Stimulated activated CD8-positive, alpha-beta memory T cell treated with anti-CD3 and anti-CD28 coated beads, Interleukin-12 subunit alpha, Interleukin-12 subunit beta, amount 100 ng/mL, for 1 hour (primary cell): Measurements from ENCODE around the gene ADIRF.
"Not testable (repeated sequence)": the region's sequence is repeated elsewhere in the genome, so short reads cannot be mapped to it uniquely, and the experiment has no call there.

Source experiments
- DNase-seq: peaks from one replicate; pipeline ENCODE4 v3.0.0-alpha.2; 2020; ENCODE audit warnings: low read depth

ADIRF gene

DNA sequence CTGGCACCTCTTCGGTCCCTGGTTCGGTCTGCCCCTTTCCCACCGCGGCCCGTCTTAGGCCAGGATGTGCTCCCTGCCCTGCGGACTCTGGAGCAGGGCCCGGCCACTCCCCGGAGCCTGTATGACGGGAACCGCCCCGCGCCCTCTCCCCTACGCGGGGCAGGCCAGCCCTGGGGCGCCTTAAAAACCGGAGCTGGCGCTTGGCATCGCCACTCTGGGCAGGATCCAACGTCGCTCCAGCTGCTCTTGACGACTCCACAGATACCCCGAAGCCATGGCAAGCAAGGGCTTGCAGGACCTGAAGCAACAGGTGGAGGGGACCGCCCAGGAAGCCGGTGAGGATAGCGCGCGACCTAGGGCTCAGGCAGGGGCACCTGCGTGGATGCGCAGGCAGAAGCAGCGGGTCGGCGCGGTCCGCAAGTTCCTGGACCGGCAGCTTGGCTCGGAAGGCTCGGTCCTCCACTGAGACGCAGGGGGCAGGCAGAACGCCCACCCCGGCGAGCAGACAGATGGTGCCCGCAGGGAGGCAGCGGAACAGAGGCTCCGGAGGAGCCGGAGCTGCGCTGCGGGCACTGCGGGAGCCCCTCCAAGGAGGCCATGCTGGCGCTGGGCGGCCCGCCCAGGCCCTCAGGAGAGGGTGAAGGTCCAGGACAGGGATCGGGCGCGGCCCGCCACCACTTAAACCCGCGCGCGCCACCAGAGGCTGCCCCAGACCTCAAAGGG is at the start of gene ADIRF:
ADIRF (plus strand) TSS at position 212 of the 723 bp plus-strand sequence; CDS start at position 275, 63 bp downstream.
- no peak for DNase-seq

DNA sequence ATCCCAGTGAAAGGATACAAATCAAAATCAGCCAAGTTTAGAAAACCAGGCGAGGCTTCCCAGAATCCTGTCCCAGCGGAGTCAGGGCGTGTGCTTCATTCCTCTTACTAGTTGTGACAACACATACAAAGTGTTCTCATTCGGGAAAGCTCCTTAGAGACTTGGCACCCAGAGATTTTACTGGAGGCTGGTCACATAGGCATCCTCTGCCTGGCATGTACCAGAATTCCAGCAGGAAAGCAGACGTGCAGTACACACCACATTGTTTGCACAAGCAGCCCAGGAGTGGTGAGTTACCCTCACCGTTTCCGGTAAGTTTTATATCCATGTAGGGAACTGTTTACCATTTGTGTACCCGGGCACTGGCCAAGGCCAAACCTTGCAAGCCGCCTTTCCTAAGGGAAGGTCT is 45.7 kb upstream of the ADIRF start:
- DNase-seq = no peak

DNA sequence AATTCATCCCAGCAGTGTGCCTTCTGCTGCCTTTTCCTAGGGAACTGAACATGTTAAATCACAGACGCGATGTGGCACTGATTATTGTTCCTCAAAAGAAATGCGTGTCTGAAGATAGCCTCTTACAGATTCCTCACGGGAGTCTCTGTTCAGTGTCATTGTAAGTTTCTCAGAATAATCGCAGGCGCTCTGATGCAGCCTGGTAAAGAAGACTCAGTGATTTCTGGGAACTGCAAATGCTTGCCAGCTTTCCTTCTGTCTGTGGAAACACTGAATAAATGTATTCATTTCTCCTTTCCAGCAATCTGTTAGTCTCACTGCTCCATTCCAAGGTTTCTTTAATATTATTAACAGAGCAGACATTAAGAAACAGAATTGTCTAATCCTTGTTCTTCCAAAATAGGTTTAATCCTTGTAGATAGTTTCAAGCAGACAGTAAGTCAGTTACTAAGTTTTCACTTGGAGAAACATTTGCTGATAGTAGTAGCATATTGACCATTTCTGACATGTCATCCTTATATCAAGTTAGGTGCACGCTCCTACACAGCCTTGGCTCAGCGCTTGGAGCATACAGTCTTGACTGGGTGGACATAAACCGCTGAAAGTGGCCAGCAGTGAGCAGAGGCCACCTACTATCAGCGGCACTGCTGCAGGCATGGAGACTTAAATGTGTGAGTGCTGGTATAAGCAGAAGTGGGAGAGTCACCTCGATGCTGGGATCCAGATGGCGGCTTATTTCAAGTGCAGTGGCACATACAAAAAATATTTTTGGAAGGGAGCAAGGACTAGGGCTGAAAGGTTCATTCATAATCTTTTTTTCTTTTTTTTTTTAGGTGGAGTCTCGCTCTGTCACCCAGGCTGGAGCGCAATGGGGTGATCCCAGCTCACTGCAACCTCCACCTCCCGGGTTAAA is 38.6 kb upstream of the ADIRF start:
- DNase-seq = no peak

DNA sequence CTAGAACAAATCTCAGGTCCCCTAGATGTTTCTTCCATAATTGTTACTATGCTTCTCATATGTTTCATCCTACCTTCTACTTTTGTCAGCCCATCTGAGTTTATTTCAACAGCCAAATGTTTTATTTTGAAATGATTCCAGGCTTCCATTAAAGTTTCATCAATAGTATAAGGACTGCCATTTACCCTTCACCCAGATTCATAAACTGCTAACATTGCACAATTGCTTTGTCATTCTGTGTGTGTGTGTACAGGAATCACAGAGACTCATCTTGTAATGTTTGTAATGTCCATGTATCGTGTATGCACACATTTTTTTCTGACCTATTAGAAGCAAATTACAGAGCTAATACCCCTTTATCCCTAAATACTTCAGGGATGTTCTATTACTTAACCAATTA is 36.4 kb upstream of the ADIRF start:
- DNase-seq = no peak

DNA sequence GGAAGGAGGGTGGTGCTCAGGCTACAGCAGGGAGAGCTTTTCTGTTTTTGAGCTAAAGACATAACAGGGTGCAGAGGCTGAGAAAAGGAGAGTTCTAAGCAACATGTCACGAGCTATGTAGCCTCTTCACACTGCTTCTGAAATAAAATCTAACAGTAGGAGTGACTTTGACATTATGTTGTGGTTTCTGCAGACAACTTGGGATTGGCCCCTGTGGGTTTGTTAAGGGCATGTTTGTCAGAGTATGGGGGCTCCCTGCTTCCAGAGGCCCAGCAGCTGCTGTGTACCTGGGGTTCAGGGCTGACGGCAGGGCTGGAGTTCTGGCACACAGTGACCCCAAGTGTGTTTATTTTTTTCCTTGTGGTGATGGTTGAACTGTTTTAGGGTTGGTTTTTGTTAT is 35.6 kb upstream of the ADIRF start:
- no peak for DNase-seq

DNA sequence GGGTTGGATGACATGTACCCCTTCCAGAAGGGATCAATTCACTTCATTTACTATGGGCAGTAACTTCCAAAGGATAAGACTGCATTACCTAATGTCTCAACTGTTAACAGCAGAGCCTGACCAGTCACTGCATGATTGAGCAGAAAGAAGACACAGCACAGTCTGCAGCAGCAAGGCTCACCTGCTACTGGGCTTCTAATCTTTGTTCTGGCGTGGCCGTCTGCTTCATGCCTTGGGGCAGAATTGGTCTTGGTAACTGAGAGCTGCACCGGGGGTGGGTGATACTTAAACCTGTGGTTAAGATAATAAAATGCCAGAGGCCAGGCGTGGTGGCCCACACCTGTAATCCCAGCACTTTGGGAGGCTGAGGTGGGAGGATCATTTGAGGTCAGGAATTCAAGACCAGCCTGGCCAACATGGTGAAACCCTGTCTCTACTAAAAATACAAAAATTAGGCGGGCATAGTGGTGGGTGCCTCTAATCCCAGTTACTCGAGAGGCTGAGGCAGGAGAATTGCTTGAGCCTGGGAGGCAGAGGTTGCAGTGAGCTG is 34.0 kb upstream of the ADIRF start:
- not testable (repeated sequence) for DNase-seq

DNA sequence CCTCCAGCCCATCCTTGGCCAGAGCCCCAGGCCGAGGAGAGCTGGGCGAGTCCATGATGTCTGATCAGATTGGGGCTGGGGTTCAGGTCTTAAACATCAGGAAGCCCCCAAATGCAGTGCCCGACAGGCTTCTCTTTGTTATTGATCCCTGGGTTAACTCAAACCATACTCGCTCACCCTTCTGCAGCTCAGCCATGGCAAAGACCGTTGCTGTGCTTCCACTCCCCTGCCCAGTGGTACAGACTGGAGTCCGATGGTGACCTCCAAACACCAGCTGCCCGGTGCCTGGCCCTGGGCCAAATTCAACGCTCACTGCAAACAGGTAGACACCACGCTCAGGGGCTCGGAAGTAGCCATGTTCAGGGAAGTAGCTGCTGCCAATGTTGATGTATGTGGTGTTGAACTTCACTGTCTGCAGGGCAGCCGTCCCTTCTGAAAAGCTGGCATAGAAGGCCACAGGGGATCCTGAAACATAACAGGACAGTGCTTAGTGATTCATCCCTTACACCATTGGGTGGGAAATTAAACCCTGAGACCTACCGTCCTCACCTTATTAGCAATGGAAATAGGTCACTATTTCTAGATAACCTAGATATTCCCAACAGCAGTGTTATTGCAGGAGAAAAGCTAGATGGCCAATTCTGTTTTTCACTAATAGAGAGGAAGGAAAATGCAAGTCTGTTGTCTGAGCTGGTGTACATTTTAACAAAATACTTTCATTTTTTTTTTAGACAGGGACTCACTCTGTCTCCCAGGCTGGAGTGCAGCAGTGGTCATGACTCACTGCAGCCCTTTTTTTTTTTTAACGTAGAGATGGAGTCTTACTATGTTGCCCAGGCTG is 31.4 kb upstream of the ADIRF start:
- DNase-seq = no peak

DNA sequence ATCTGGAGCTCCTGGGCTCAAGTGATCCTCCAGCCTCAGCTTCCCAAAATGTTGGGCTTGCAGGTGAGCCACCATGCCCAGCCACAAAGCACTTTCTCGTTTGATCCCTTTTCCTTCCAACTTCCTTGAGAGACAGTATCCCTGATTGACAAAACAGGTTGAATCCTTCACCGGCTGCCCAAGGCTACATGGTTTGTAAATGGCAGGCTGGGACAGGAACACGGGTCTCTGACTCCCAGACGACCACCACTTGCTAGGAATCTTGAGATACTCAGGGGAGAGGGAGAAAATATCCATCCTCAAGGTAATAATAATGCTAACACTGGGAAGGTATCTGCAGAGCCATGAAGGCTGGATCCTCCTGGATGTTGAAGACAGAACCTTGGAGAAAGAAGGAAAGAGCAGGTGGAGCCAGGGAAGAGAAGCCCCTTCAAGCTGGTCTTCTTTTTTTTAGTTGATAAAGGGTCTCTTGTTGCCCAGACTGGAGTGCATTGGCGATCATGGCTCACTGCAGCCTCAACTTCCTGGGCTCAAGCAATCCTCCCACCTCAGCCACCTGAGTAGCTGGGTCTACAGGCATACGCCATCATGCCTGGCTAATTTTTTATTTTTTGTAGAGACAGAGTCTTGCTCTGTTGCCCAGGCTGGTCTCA is 30.7 kb upstream of the ADIRF start:
- DNase-seq = no peak

DNA sequence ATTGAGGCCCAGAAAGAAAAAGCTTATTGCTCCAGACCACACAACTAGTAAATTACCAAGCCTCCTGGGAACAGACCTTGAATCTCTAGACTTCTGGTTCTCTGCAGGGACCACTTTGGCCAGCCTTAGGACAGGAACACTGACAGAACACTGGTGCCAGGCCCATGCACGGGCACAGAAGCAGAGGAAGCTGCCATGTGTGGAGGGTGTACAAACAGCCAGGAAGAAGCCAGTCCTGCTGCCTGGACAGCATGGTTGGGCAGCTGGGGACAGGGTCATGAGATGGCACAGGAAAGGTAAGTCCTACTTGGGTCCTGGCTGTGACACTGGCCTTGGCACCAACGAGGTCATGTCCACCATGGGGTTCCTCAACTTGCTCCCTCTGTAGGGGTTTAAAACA is 30.0 kb upstream of the ADIRF start:
- DNase-seq = no peak

DNA sequence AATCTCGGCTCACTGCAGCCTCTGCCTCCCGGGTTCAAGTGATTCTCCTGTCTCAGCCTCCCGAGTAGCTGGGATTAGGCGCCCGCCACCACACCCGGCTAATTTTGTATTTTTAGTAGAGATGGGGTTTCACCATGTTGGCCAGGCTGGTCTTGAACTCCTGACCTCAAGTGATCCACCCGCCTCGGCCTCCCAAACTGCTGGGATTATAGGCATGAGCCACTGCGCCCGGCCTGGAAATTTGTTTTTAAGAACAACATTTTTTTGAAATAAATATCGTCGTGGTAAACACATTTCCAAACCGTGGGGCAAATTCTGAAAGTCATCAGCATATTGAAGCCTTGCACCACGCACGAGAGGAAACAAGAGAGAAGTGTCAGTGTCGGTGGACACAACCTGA is 28.2 kb upstream of the ADIRF start:
- DNase-seq = not testable (repeated sequence)

DNA sequence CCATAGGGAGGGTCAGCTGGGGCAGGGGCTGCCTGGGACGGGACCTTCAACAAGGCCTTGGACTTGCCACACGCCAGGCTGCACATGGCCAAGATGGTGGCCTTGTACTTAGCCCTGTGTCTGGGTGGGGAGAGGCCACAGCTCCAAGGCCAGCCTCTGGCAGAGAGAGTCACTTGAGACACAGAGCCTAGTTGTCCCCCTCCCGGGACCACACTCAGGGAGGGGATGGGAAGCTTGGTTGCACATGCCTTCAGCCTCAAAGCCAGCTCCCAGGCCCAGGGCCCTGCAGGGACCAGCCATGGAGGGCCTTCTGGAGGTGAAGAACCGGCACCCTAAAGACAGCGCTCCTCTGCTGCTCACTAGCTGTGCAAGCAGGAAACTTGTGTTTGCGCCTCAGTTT is 27.6 kb upstream of the ADIRF start:
- no peak for DNase-seq

DNA sequence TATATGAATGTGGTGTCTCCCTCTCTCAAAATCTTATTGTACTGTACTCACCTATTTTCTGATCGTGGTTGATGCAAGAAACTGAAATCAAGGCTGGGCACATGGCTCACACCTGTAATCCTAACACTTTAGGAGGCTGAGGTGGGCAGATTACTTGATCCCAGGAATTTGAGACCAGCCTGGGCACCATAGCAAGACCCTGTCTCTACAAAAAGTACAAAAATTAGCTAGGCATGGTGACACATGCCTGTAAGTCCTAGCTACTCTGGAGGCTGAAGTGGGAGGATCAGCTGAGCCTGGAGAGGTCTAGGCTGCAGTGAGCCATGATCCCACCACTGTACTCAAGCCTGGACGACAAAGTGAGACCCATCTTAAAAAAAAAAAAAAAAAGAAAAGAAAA is 26.9 kb upstream of the ADIRF start:
- DNase-seq = no peak

DNA sequence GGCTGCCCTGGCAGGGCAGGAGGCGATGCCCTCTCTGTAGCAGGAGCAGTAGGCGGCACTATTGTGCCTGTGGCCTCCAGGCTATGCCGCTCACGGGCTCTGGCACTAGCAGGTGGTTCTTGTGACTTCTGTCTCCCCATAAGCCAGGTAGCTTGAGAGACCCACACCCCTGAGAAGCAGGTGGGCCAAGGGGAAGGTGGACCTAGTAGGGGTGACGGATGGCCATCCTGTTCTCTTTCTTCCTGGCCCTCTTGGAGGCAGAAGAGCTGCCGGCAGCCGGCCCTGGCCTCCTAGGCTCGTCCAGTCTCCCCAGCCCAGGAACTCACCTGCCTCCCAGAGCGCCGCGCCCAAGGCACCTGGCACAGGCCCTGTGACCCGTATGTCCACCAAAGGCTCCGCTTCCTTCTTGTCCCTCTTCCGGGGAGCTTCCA is 26.3 kb upstream of the ADIRF start:
- DNase-seq = no peak

DNA sequence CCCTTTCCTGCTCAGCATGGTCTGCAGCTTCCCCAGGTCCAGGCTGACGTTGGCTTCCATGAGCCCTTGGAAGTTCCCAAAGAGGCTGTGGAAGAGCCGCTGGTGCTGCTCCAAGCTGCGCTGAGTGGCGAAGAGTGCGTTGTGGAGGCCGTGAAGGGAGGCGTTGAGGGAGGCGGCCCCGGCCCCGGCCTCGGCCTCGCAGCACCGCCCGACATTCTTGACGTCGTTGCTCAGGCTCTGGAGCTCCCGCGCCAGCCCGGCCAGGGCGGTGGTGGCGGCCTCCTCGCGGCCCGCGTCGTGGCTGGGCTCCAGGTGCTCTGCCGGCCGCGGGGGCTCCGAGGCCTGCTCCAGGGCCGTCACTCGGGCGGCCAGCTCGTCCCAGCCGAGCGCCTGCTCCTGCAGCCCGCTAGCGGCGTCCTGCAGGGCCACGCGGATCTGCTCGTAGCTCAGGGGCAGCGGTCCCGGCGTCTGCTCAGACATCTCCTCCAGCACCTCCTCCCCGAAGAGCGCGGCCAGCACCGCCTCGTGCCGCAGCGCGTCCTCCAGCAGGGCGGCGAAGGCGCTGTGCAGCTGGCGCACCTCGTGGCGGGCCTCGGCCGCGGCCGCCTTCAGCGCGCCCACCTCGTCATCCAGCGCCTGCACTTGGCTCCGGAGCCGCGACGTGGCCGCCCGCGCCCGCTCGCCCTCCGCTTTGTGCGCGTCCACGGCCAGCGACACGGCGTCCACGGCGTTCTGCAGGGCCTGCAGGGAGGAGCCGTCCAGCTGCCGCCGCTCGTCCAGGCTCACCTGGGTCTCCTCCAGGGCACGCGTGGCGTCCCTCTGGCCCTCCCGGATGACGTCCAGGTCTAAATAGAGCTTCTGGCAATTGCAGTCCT is 25.6 kb upstream of the ADIRF start:
- no peak for DNase-seq

DNA sequence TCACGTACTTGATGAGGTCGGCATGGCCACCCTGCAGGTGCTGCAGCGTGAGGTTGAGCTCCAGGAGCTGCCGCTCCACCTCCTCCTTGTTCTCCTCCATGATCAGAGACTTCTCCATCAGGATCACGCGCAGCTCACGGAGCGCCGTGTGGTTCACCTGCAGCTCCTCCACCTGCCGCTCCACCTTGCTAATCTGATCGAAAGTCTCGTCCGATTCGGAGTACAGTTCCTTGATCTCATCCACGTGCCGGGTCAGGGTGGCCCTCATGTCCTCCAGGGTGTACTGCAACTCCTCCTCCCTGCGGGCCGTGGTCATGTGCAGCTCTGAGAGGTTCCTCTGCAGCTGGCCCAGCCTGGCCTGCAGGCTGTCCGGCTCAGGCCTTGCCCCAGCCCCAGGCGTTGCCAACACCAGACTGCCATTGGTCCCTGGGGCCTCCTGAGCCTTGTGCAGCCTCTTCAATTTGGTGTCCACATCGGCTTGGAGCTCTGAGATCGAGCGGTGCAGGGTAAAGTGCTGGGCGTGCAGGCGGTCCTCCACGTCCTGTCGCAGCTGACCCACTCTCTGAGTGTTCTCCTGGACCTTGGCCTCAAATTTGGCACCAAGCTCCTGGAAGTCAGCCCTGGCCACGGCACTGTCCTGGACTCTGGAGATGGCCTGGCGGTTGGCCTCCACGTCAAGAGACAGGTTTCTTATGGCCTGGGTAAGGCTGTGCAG is 24.8 kb upstream of the ADIRF start:
- DNase-seq = no peak

DNA sequence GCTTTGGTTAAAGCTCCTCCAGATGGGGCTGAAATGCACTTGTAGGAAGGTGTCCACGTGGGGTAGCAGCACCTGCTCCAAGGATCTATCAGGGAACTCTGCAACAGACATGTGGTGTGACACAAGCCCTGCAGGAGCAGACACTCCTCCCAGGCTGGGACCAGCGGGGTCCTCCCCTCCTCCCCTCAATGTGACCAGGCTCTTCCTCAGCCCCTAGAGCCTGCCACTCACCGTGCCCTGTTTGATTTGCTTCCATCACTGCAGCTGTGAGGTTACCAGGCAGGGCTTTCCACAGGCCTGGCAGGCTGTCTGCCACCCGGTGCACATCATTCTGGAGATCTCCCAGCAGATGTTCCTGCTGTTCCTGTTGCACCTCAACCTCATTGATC is 24.3 kb upstream of the ADIRF start:
- no peak for DNase-seq

DNA sequence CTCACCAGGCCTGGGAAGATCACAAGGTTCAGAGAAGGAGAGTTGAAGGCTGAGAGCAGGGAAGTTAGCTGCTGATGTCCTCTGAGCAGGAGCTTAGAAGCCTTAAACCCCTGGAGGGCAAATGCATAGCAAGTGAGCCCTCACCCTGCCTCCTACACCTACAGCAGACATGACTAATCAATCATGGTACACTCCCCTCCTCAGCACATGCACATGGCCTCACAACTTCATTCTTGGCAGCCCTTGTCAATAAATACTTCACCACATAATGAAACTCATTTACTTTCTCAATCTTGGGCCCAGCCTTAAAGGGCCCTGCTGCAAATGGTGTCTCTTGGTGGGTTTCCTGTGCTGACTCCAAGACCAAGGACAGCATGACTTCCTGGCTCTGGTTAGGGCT is 23.8 kb upstream of the ADIRF start:
- no peak for DNase-seq

DNA sequence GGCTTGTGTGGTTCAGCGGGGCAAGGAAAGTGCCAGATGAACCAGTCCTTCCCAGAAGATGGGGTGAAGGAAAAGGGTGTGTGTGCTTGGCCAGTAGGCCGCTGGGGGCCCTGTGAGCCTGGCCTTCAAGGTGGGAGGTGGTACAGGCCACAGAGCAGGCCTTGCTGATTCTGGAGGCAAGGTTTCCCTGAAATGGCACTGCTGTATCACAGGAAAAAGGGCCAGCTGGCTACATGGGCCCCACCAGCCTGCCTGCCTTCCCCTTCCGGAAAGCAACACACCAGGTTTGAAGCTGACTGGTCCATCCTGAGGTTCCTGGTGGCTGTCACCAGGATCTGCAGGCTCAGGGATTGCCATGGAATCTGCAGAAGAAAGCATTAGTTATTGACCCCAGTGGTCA is 23.4 kb upstream of the ADIRF start:
- DNase-seq = no peak

DNA sequence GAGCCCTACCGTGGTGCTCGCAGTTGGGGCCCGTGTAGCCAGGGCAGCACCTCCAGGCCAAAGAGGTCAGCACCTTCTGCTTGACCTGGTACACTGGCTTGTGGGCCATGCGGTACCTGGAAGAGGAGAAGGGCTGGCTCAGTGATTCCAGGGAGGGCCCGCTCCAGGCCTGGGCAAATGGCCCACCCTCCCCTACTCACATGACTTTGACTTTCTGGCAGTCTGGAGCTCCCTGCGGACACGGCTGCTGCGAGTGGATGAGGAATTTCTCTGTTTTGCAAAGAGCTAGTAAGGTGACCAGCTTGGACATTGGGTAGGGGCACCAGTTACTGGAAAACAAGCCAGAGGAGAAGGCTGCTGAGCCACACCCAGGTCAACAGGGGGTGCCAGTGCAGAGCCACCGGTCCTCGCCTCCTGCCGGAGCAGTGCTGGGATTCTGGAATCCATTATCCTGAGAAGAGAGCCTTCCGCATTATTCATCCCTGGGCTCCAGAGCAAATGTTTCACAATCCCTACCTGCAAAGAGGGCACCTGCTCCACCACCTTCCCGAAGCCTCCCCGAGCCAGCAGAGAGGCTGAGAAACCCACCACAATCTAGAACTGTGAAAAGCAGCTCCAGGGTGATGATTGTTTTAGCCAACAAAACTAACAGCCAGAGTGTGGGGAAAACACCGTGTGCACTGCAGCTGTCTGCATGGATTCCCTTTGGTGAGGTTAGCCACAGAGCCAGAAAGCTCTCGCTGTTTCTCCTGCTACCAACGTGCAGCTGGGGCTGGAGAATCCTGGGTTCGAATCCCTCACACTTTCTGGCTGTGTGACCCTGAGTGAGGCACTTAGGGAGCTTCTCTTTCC is 22.7 kb upstream of the ADIRF start:
- DNase-seq = no peak
